Retinal pigment epithelial cell (primary cell): Measurements from ENCODE around the gene CAST.

Experiments
- DNase-seq: peaks from one replicate; pipeline ENCODE4 v3.0.0-alpha.2; 2010; ENCODE audit warnings: low read depth
- H3K4me3 ChIP-seq: 2 replicates; pipeline ENCODE4 v1.5.1; 2011; ENCODE audit warnings: mild to moderate bottlenecking, low read length, control low read depth, moderate library complexity
- CTCF ChIP-seq: conservative IDR thresholded peaks from 2 replicates; pipeline ENCODE4 v1.5.1; 2011; ENCODE audit warnings: low read depth, low read length, control low read depth, inconsistent platforms

Gene CAST

GRCh38 chr5:96708600-96708999, 46.4 kb downstream of the CAST start:
- DNase-seq: no peak
- no peak overlapping the region for H3K4me3 ChIP-seq
- no peak for TF ChIP-seq CTCF

GRCh38 chr5:96709152-96709821, 47.1 kb downstream of the CAST start:
- no peak overlapping the region for H3K4me3 ChIP-seq
- no peak for TF ChIP-seq CTCF
- DNase-seq: no peak

GRCh38 chr5:96712100-96712746, 50.0 kb downstream of the CAST start:
- no peak for TF ChIP-seq CTCF
- DNase-seq: no peak
- no peak overlapping the region for H3K4me3 ChIP-seq

- DNase-seq: no peak
- H3K4me3 ChIP-seq: no peak overlapping the region
- TF ChIP-seq CTCF: no peak
These were observed 52.3 kb downstream of the CAST start for GRCh38 chr5:96714450-96714849.

GRCh38 chr5:96714951-96715451, 52.8 kb downstream of the CAST start:
- peak; percentile 75 for DNase-seq
- H3K4me3 ChIP-seq: no peak overlapping the region
- TF ChIP-seq CTCF: no peak

GRCh38 chr5:96716007-96716406, 53.8 kb downstream of the CAST start:
- no peak overlapping the region for H3K4me3 ChIP-seq
- no peak for TF ChIP-seq CTCF
- DNase-seq: no peak

- no peak for TF ChIP-seq CTCF
- no peak for DNase-seq
- no peak overlapping the region for H3K4me3 ChIP-seq
These were observed 54.5 kb downstream of the CAST start for GRCh38 chr5:96716716-96717115.
